Gastroesophageal sphincter (tissue), 4 donors: Measurements from ENCODE around the gene KCNE1. TPM values are rescaled to one million over a fixed set of nuclear protein-coding genes. Genes with fewer than 3 reads are reported as not detected.
"Not testable (repeated sequence)": the region's sequence is repeated elsewhere in the genome, so short reads cannot be mapped to it uniquely, and the experiment has no call there.

ENCODE experiments used
- ATAC-seq: fragments of 150-250 bp; one replicate; pipeline ENCODE4 v1.9.1; 2016; ENCODE audit warnings: mild to moderate bottlenecking, moderate library complexity
- H3K27ac ChIP-seq, 4 donors: fragments of 200-600 bp; sonication (generic) in 3 of 4; 1 replicate in 3 of 4; 2 replicates in 1 of 4; pipeline ENCODE4 v1.5.1; 2016 to 2019
- H3K27me3 ChIP-seq: fragments of 200-600 bp; sonication (generic); one replicate; pipeline ENCODE4 v1.5.1; 2019
- H3K36me3 ChIP-seq, 2 donors: fragments of 200-600 bp; sonication (generic); one replicate each; pipeline ENCODE4 v1.5.1; 2019; ENCODE audit warnings: control low read depth in 1 of 2
- H3K4me1 ChIP-seq, 3 donors: fragments of 200-600 bp; sonication (generic); 1 replicate in 2 of 3; 2 replicates in 1 of 3; pipeline ENCODE4 v1.5.1; 2016 to 2019; ENCODE audit warnings: control low read depth in 2 of 3
- H3K4me3 ChIP-seq, 2 donors: fragments of 200-600 bp; sonication (generic); one replicate each; pipeline ENCODE4 v1.5.1; 2019; ENCODE audit warnings: mild to moderate bottlenecking in 1 of 2, moderate library complexity in 1 of 2
- H3K9me3 ChIP-seq, 3 donors: fragments of 200-600 bp; sonication (generic); one replicate each; pipeline ENCODE4 v1.5.1; 2017 to 2019; ENCODE audit warnings: control low read depth in 2 of 3
- EP300 ChIP-seq: sonication (generic); formaldehyde crosslinking; IDR thresholded peaks from one replicate; pipeline ENCODE4 v1.6.1; 2017; ENCODE audit warnings: antibody characterized with exemption, mild to moderate bottlenecking
- POLR2A ChIP-seq, 2 donors: fragments of 450-650 bp; IDR thresholded peaks; one replicate each; pipeline ENCODE4 v1.6.1; 2017; ENCODE audit warnings: antibody characterized with exemption in 2 of 2, mild to moderate bottlenecking in 2 of 2, moderate library complexity in 1 of 2
- POLR2AphosphoS5 ChIP-seq: sonication (generic); formaldehyde crosslinking; IDR thresholded peaks from one replicate; pipeline ENCODE4 v1.6.1; 2017; ENCODE audit warnings: antibody characterized with exemption
- WGBS, 2 donors: methylation state at CpG; one replicate each; pipeline ENCODE4 v1.1.5; 2018; ENCODE audit warnings: low coverage in 1 of 2; 5-methylcytosine and 5-hydroxymethylcytosine counted together
- total RNA-seq, 4 donors: library from RNA; depleted of rRNA; stranded (reverse); fragments of >200 nt; gene quantifications; one replicate each; pipeline ENCODE4 v1.1.0, GENCODE V29; 2016
- TF ChIP-seq, protein P1 (sequence below), 4 experiments: fragments of 200-600 bp in 2 of 4; fragments of 450-650 bp in 2 of 4; sonication (generic) in 1 of 4; IDR thresholded peaks; one replicate each; pipeline ENCODE4 v1.5.1; 2017 to 2019; ENCODE audit warnings: antibody characterized with exemption in 4 of 4, mild to moderate bottlenecking in 2 of 4, moderate library complexity in 2 of 4

Gene KCNE1
- total RNA-seq, 4 donors from 2014 or later = 0.64 to 6.4 (median 3.0) TPM

DNA sequence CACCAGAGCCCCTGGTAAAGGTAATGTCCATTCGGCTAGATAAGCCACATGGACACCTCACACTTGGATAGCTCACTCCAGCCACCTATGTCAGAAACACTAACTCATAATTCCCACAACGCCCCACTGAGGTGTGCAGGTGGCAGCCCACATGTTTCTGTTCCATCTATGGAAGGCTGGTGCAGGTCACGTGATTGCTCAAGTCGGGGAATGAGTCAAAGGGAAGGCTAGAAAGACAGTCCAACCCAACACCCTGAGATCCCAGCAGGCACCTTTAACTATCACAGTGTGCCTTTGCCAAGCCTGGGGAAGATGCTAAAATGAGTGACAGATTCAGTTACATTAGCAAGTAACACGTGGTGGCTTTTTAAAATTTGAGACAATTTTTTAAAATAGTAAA lies 45.3 kb upstream of the KCNE1 start:
- Histone ChIP-seq H3K4me1 (peaks cover 2 to 50% (median 4%) of the 10 kb centered on the region in 3 donors), H3K36me3 (no peaks in the 10 kb centered on the region), H3K4me3 (no peak overlapping the region), H3K27ac (no peak overlapping the region), H3K27me3 (no peaks in the 10 kb centered on the region), H3K9me3 (no peaks in the 10 kb centered on the region)
- 77 to 94% methylated on average over 4 to 5 of the region's 5 CpGs for WGBS, 2 donors
- TF ChIP-seq, protein P1, sequence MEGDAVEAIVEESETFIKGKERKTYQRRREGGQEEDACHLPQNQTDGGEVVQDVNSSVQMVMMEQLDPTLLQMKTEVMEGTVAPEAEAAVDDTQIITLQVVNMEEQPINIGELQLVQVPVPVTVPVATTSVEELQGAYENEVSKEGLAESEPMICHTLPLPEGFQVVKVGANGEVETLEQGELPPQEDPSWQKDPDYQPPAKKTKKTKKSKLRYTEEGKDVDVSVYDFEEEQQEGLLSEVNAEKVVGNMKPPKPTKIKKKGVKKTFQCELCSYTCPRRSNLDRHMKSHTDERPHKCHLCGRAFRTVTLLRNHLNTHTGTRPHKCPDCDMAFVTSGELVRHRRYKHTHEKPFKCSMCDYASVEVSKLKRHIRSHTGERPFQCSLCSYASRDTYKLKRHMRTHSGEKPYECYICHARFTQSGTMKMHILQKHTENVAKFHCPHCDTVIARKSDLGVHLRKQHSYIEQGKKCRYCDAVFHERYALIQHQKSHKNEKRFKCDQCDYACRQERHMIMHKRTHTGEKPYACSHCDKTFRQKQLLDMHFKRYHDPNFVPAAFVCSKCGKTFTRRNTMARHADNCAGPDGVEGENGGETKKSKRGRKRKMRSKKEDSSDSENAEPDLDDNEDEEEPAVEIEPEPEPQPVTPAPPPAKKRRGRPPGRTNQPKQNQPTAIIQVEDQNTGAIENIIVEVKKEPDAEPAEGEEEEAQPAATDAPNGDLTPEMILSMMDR (IDR thresholded peaks at IDR 0.05) = no peak
- TF ChIP-seq POLR2AphosphoS5 (no peak), EP300 (no peak)
- no peak for ATAC-seq

DNA sequence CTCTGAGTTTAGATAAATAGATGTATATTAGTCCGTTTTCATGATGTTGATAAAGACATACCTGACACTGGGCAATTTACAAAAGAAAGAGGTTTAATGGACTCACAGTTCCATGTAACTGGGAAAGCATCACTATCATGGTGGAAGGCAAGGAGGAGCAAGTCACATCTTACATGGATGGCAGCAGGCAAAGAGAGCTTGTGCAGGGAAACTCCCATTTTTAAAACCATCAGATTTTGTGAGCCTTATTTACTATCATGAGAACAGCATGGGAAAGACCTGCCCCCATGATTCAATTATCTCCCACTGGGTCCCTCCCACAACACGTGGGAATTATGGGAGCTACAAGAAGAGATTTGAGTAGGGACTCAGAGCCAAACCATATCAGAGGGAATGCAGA lies 42.7 kb upstream of the KCNE1 start:
- not testable (repeated sequence) for H3K27me3 ChIP-seq, H3K9me3 ChIP-seq, H3K36me3 ChIP-seq, H3K27ac ChIP-seq, H3K4me3 ChIP-seq, ATAC-seq
- WGBS, 2 donors = 83 to 94% methylated on average over 2 of the region's 2 CpGs
- peaks cover 2 to 34% (median 4%) of the 10 kb centered on the region in 3 donors for H3K4me1 ChIP-seq

DNA sequence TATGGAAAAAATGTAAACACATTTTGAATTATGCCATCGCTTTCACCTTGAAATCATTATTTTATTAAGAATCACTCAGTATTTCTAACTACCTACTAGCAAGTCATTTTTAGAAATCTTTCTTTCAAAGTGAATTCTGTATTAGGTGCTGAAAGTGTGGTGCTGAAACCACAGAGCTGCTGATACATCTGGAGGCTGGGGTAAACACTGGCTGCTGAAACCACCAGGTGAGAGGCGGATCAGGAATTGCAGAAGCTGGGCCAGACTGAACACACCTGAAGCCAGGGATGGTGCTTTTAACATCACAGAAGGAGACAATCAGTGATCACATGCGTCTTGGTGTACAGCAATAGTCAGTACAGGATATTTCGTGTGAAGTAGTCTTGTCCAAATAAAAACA lies 42.2 kb upstream of the KCNE1 start:
- peaks cover 2 to 30% (median 4%) of the 10 kb centered on the region in 3 donors for H3K4me1 ChIP-seq
- H3K4me3 ChIP-seq = no peak overlapping the region
- no peaks in the 10 kb centered on the region for H3K27me3 ChIP-seq
- H3K27ac ChIP-seq = no peak overlapping the region
- no peak for ATAC-seq
- 92 to 98% methylated on average over 2 to 4 of the region's 4 CpGs for WGBS, 2 donors
- no peak for TF ChIP-seq POLR2A (IDR thresholded peaks at IDR 0.05)
- no peak for TF ChIP-seq POLR2AphosphoS5
- TF ChIP-seq, protein P1 (IDR thresholded peaks at IDR 0.05) = no peak
- no peak for TF ChIP-seq EP300
- H3K9me3 ChIP-seq = no peaks in the 10 kb centered on the region
- H3K36me3 ChIP-seq = no peaks in the 10 kb centered on the region

DNA sequence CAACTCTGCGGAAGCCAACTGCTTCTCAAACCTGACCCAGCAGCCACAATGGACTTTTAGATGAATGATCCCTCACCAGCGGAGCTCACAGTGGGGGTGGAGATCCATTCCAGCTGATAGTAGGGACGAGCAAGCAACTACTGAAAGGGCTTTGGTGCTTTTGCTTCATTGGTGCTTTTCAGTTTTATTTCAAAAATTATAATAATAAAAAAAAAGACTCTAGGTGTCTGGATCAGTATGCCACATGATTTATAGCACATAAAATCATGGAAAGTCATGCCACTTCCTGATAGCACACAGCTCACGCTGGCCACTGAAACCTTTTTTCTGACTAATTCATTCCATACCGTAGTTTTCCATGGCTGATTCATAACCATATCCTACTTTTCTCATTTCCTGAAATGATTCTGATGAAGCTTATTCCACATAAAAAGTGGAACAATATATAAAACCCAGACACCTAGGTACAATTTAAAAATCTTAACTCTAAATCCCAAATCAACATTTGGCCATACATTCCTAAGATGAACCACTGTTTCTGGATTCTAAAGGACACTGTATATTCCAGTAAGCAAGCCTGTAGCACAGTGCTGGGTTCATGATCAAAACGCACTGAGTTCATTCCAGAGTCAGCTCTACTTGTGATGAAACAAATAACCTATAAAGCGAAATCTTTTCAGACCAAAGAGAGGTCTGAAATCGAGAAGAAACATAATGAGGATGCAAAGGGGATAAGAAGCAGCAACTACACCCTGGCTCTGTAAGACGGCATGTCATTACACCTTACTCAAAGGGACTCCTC lies 41.3 kb upstream of the KCNE1 start:
- H3K36me3 ChIP-seq = no peaks in the 10 kb centered on the region
- 48 to 56% methylated on average over 9 of the region's 9 CpGs for WGBS, 2 donors
- TF ChIP-seq EP300 = no peak
- TF ChIP-seq POLR2AphosphoS5 = peak; percentile 54
- no peaks in the 10 kb centered on the region for H3K9me3 ChIP-seq
- H3K27me3 ChIP-seq = no peaks in the 10 kb centered on the region
- ATAC-seq = no peak
- peaks cover 2 to 21% (median 4%) of the 10 kb centered on the region in 3 donors for H3K4me1 ChIP-seq
- H3K27ac ChIP-seq = peak overlapping the region in 3 of 4 donors; percentile 21 to 63 (median 48)
- H3K4me3 ChIP-seq = no peak overlapping the region

DNA sequence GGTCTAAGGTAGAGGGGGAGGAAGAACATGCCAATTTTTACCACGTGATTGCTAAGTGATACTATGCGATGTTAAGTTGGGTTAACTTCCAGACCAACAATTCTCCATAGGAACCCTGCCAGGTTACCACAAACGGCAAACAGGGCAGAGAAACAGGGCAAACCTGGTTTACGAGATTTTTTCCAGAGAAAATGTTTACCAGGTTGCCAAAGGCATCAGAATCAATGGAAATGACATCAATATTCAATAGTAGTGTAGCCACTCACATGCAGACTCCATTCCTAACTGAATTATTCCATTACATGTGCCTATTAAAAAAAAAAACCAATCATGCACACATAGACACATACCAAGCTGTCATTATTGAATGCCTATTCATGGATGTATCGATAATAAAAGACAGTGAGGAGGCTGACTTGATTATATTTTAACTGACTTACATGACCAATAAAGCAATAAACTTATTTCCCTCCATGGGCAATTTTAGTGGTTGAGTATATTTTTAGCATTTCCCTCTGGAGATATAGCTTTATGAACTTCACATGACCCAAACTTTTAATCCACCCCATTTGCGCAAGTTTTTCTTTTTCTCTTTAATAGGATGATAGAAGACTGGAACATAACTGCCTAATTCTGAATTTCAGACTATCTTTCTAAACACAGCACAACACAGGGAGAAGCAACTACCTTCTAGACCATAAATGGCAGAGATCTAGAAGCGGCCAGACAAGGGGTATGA lies 40.5 kb upstream of the KCNE1 start:
- Histone ChIP-seq H3K27me3 (no peaks in the 10 kb centered on the region), H3K4me1 (peaks cover 2 to 18% (median 4%) of the 10 kb centered on the region in 3 donors), H3K36me3 (no peaks in the 10 kb centered on the region), H3K9me3 (no peaks in the 10 kb centered on the region), H3K4me3 (no peak overlapping the region), H3K27ac (peak overlapping the region in 3 of 4 donors; percentile 21 to 63 (median 48))
- 65 to 68% methylated on average over 5 to 7 of the region's 7 CpGs for WGBS, 2 donors
- no peak for TF ChIP-seq POLR2AphosphoS5
- TF ChIP-seq POLR2A (IDR thresholded peaks at IDR 0.05) = no peak
- TF ChIP-seq, protein P1 (IDR thresholded peaks at IDR 0.05) = no peak
- no peak for TF ChIP-seq EP300
- no peak for ATAC-seq
